ENCODE measurements around the gene NDRG2. TPM values are rescaled to one million over a fixed set of nuclear protein-coding genes. Genes with fewer than 3 reads are reported as not detected.
A peak's percentile ranks its signal among the peaks of the same experiment; 100 is the strongest.
"Not testable (repeated sequence)": the region's sequence is repeated elsewhere in the genome, so short reads cannot be mapped to it uniquely, and the experiment has no call there.

NDRG2 gene
- total and polyA plus RNA-seq, 12 donors: 242 to 420 (median 293) TPM

GRCh38 chr14:20989787-20990600 is 34.9 kb downstream of the NDRG2 start, which contains the start of gene METTL17:
TSS of gene METTL17 (plus strand) at chr14:20989980. CDS start at chr14:20990003, 23 bp downstream.
- Histone ChIP-seq H3K36me3 (peaks cover 0 to 41% (median 34%) of the 10 kb centered on the region in 9 donors), H3K27me3 (no peaks in the 10 kb centered on the region), H3K9me3 (no peaks in the 10 kb centered on the region), H3K4me1 (peaks cover 5 to 46% (median 26%) of the 10 kb centered on the region in 9 donors), H3K4me3 (peak within 1 kb of the TSS; percentile 46 to 97 (median 86)), H3K27ac (peak within 1 kb of the TSS; percentile 49 to 87 (median 84))
- peak; percentile 95 to 98 (median 97) for ATAC-seq
- intact Hi-C loops (cut with DNase I): no loop called here
- peak in 5 of 9 donors; percentile 14 to 40 (median 28) for TF ChIP-seq CTCF (IDR thresholded peaks at IDR 0.05)
- DNase-seq: peak; percentile 87 to 93
- WGBS, 2 donors: 0% methylated on average over 42 of the region's 42 CpGs

- 1 to 3% methylated on average over 11 of the region's 11 CpGs for WGBS, 2 donors
- Histone ChIP-seq H3K4me1 (peaks cover 5 to 46% (median 26%) of the 10 kb centered on the region in 9 donors), H3K9me3 (no peaks in the 10 kb centered on the region), H3K36me3 (peaks cover 0 to 35% (median 29%) of the 10 kb centered on the region in 9 donors), H3K27ac (peak overlapping the region; percentile 49 to 87 (median 84)), H3K27me3 (no peaks in the 10 kb centered on the region), H3K4me3 (peak overlapping the region; percentile 46 to 97 (median 86))
- no peak for TF ChIP-seq CTCF (IDR thresholded peaks at IDR 0.05)
- DNase-seq: no peak
- ATAC-seq: no peak
- intact Hi-C loops (cut with DNase I): no loop called here
Measured at GRCh38 chr14:20989471-20989786, 35.4 kb downstream of the NDRG2 start.

GRCh38 chr14:20988717-20989470 is 36.0 kb downstream of the NDRG2 start:
- TF ChIP-seq CTCF (IDR thresholded peaks at IDR 0.05): no peak
- Histone ChIP-seq H3K27me3 (no peaks in the 10 kb centered on the region), H3K27ac (peak overlapping the region; percentile 49 to 87 (median 84)), H3K4me3 (peak overlapping the region; percentile 46 to 97 (median 86)), H3K9me3 (no peaks in the 10 kb centered on the region), H3K4me1 (peaks cover 5 to 46% (median 26%) of the 10 kb centered on the region in 9 donors), H3K36me3 (peaks cover 0 to 30% (median 23%) of the 10 kb centered on the region in 9 donors)
- intact Hi-C loops (cut with DNase I): no loop called here
- WGBS, 2 donors: 90% methylated on average over 15 of the region's 15 CpGs
- DNase-seq (no peak), ATAC-seq (no peak)

GRCh38 chr14:20986811-20987210 is 38.0 kb downstream of the NDRG2 start:
- Histone ChIP-seq H3K4me1 (peaks cover 5 to 43% (median 22%) of the 10 kb centered on the region in 9 donors), H3K36me3 (peaks cover 0 to 9% (median 2%) of the 10 kb centered on the region in 9 donors), H3K9me3 (no peaks in the 10 kb centered on the region), H3K27me3 (no peaks in the 10 kb centered on the region), H3K27ac (peak overlapping the region in 3 of 10 donors; percentile 19 to 33 (median 29)), H3K4me3 (no peak overlapping the region)
- WGBS, 2 donors: 56 to 65% methylated on average over 2 of the region's 2 CpGs
- ATAC-seq: peak in 6 of 8 donors; percentile 19 to 51 (median 32)
- peak in 1 of 2 donors; percentile 22 for DNase-seq
- no peak for TF ChIP-seq CTCF (IDR thresholded peaks at IDR 0.05)
- intact Hi-C loops (cut with DNase I): no loop called here

- ATAC-seq; H3K27me3 ChIP-seq; DNase-seq; H3K9me3 ChIP-seq; intact Hi-C loops (cut with DNase I); H3K4me3 ChIP-seq; H3K36me3 ChIP-seq: not testable (repeated sequence)
- Histone ChIP-seq H3K4me1 (peaks cover 0 to 31% (median 11%) of the 10 kb centered on the region in 9 donors), H3K27ac (peak overlapping the region in 1 of 10 donors; percentile 56)
- WGBS, 2 donors: 94 to 96% methylated on average over 4 of the region's 4 CpGs
Measured at GRCh38 chr14:20985650-20986049, 39.2 kb downstream of the NDRG2 start.

Data from heart right ventricle (tissue), 16 donors.